IPS-15b (cell line): Measurements from ENCODE around the gene CLP1.

ENCODE experiments used
- H3K27me3 ChIP-seq: one replicate; pipeline ENCODE4 v1.6.1; 2013; ENCODE audit warnings: low read length; ENCODE audit not compliant: control insufficient read depth, insufficient read depth
- H3K36me3 ChIP-seq: one replicate; pipeline ENCODE4 v1.6.1; 2013; ENCODE audit warnings: low read length; ENCODE audit not compliant: control insufficient read depth, insufficient read depth
- H3K4me1 ChIP-seq: one replicate; pipeline ENCODE4 v1.6.1; 2013; ENCODE audit warnings: mild to moderate bottlenecking, low read length; ENCODE audit not compliant: control insufficient read depth, insufficient read depth
- H3K4me3 ChIP-seq: one replicate; pipeline ENCODE4 v1.5.1; 2013; ENCODE audit warnings: low read depth, low read length
- H3K9ac ChIP-seq: one replicate; pipeline ENCODE4 v1.6.1; 2013; ENCODE audit warnings: low read depth, mild to moderate bottlenecking, low read length
- H3K9me3 ChIP-seq: one replicate; pipeline ENCODE4 v1.6.1; 2013; ENCODE audit warnings: mild to moderate bottlenecking, low read length; ENCODE audit not compliant: control insufficient read depth, insufficient read depth

Gene CLP1

DNA sequence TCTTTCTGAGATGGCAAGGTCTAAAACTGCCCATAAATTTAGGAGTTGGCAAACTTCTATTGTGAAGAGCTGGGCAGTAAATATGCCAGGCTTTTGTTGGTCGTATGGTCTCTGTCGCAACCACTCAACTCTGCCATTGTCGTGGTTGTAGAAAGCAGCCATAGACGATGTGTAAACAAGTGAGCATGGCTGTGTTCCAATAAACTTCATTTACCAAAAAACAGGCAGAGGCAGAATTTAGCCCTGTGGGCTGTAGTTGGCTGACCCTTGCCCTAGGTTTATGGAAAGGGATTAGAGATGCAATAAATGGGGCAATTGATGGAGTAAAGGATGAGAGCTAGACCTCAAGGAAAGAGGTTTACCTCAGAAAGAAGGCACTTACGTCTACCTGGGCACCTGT is 25.4 kb upstream of the CLP1 start:
- H3K27me3 ChIP-seq: peaks cover 9% of the 10 kb centered on the region
- H3K9me3 ChIP-seq: no peaks in the 10 kb centered on the region
- no peaks in the 10 kb centered on the region for H3K4me1 ChIP-seq
- no peak overlapping the region for H3K4me3 ChIP-seq
- H3K9ac ChIP-seq: no peak overlapping the region
- H3K36me3 ChIP-seq: no peaks in the 10 kb centered on the region

DNA sequence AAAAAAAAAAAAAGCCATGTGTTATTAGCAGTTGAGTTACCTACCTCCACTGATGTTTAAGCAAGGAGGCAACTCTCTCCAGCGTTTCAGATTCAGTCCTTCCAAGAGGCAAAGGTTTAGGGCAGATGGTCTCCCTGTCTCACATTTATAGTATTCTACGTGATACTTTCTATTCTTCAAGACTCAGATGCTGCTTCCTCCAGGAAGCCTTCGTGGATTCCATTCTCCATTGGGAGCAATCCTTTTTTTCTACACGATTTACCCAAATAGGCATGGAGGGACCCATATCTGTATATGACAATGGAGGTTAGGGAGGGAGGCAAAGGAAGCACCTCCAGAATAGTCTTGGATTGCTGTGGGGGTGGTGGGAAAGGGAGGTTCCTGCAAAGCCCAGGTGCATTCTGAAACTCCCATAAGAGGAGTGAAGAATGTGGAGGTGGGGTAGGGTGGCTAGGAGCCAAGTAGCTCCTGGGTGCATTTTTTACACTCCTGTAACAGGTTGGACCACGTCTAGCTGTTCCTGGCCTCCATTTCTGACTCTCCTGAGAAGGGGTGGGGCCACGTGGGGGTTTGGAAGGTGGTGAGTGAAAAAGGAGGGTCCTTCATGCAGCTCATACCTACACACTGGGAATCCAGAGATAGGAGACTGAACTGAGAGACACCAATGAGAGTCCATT is 24.0 kb upstream of the CLP1 start:
- Histone ChIP-seq H3K36me3 (no peaks in the 10 kb centered on the region), H3K4me3 (no peak overlapping the region), H3K4me1 (no peaks in the 10 kb centered on the region), H3K9ac (no peak overlapping the region), H3K9me3 (no peaks in the 10 kb centered on the region), H3K27me3 (peaks cover 9% of the 10 kb centered on the region)

DNA sequence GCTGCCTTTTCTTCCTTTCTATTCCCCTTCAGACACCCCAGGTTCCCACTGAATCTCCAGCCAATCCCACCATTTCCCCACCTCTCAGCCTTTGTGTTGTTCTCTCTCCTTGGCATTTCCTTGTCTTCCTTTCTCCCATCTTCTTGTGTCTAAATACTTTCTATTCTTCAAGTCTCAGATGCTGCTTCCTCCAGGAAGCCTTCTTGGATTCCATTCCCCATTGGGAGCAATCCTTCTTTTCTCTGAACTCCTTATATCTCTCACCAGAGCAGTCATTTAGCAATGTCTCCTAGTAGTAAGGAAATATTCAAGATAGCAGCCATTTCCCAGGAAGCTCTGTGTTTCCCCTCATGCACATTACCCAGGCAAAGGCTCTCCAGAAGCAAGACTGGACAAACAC is 23.3 kb upstream of the CLP1 start:
- peaks cover 9% of the 10 kb centered on the region for H3K27me3 ChIP-seq
- no peak overlapping the region for H3K4me3 ChIP-seq
- no peaks in the 10 kb centered on the region for H3K36me3 ChIP-seq
- H3K9me3 ChIP-seq: no peaks in the 10 kb centered on the region
- no peak overlapping the region for H3K9ac ChIP-seq
- no peaks in the 10 kb centered on the region for H3K4me1 ChIP-seq

DNA sequence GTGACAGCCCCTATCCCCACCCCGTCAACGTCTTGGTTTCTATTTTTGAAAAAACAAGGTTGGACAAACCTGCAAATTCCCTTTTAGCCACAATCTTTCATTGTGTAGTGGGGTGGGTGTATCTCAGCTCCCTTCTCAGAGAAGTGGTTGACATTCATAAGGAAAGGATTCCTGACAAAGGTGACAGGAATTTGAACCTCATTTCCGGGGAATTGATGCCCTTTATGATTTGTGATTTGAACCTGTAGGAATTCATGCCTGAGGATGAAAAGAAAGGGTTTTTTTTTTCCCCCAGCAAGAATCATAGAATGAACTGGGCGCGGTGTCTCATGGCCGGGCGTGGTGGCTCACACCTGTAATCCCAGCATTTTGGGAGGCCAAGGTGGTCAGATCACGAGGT is 22.3 kb upstream of the CLP1 start:
- Histone ChIP-seq H3K9me3 (no peaks in the 10 kb centered on the region), H3K4me1 (peaks cover 2% of the 10 kb centered on the region), H3K36me3 (peaks cover 4% of the 10 kb centered on the region), H3K9ac (no peak overlapping the region), H3K4me3 (no peak overlapping the region), H3K27me3 (peaks cover 9% of the 10 kb centered on the region)

DNA sequence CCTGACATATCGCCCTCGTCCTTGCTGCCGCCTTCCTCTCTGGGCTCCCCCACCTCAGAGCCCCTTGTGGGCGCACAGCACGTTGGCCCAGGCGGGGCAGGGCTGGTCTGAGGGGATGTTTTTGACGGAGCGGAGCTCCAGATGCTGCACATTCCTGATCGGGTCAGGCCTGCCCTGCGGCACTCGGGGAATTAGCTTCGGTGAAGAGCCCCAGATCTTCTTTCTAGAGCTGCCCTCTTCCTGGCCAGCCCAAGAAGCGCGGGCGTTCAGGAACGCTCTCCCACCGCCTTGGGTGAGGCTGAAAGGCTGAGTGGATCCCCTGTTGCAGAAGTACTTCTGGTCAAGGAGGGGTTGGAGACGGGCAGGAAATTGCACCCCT is 19.9 kb upstream of the CLP1 start:
- Histone ChIP-seq H3K9ac (peak overlapping the region; percentile 85), H3K4me3 (peak overlapping the region; percentile 66), H3K36me3 (peaks cover 4% of the 10 kb centered on the region), H3K4me1 (peaks cover 18% of the 10 kb centered on the region), H3K9me3 (no peaks in the 10 kb centered on the region), H3K27me3 (peaks cover 5% of the 10 kb centered on the region)

DNA sequence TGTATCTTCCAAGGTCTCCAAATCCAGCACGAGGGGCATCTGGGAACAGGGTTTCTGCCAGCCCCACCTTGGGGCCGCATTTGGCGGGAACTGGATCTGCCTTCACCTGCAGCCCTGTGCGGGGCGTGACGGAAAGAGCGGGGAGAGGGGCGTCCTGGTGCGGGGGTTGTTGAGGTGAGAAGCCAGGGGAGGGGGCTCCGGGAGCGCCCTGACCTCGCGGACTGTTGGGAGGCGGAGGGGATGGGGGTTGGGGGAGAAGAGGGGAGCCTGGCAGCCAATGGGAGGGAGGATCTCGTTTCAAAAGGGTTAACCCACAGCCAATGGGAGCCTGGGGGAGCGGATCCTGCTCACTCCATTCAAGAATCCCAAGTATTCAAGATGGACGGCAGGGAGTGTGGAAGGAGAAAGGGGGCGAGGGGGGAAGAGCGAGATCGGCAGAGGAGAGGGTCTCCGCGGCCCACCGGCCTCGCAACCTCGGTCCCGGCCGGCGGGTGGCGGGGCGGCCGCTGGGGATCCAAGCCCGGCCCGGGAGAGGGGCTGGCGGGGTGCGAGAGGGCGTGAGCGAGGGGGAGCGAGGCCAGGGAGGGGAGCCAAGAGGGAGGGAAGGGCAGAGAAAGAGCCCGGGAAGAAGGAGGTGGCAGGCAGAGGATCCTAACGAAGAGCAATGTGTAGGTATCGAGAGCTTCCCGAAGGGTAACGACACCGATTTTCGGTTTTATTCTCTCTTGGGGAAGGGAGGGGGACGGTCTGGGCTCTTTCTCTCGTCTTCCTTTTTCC is 19.4 kb upstream of the CLP1 start:
- Histone ChIP-seq H3K9me3 (no peaks in the 10 kb centered on the region), H3K4me1 (peaks cover 21% of the 10 kb centered on the region), H3K4me3 (peak overlapping the region; percentile 99), H3K9ac (peak overlapping the region; percentile 99), H3K27me3 (peaks cover 4% of the 10 kb centered on the region), H3K36me3 (peaks cover 4% of the 10 kb centered on the region)

DNA sequence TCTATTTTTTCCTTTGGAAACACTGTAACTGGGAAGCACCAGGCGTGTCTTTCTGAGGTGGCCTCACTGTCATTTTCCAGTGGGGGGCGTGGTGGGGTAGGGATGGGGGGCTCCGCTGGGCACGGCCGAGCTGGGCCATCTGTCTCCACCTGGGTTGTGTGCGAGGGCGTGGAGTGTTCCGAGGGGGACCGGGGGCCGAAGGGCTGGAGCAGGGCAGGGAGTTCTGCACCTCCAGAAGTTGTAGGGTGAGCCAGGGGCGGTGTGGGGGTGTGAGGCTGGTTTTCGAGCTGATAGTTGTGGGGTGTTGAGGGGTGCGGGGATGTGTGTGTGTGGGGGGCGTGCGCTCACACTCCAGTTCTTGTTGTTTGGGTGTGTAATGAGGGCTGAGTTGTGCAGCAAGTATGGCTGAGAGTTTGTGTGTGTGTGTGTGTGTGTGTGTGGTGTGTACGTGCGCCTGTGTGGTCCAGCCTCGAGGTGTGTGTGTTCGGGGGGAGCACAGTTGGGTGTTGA is 18.7 kb upstream of the CLP1 start:
- Histone ChIP-seq H3K4me3 (peak overlapping the region; percentile 99), H3K36me3 (peaks cover 4% of the 10 kb centered on the region), H3K9ac (peak overlapping the region; percentile 99), H3K27me3 (peaks cover 3% of the 10 kb centered on the region), H3K4me1 (peaks cover 27% of the 10 kb centered on the region), H3K9me3 (no peaks in the 10 kb centered on the region)

DNA sequence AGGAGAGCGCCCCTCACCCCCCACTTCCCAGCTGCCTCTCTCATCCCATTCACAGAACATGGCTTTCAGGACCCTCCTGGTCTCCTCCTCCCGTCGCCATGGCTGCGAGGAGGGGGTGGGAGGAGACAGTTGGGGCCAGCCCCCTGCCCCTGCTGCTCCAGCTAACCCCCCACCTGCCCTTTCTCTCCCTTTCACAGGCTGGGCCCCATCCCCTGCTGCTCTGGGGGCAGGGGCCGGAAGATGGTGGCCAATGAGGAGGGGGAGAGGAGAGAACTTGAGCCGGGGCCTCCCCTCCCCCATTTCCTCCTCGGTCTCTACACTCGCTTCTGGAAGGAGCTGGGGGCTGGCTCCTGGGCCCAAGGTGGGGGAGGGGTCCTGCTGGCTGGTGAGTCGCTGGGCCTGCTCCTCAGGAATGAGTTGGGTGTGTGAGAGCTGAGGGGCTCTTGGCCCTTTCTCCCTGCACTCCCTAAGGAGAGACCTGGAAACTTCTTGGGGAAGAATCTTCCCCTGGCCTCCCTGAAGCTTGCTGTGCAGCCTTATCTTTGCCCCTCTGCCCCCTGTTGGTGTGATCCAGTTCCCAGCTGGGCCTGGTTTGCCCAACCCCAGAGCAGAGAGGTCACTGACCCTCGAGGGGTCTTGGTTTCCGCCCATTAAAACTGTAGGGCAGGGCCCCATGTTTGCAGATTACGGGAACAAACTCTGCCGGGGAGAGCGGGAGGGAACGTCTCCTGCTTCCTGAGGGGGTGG is 18.1 kb upstream of the CLP1 start:
- peaks cover 28% of the 10 kb centered on the region for H3K4me1 ChIP-seq
- peak overlapping the region; percentile 99 for H3K4me3 ChIP-seq
- peak overlapping the region; percentile 98 for H3K9ac ChIP-seq
- no peaks in the 10 kb centered on the region for H3K9me3 ChIP-seq
- peaks cover 4% of the 10 kb centered on the region for H3K36me3 ChIP-seq
- no peaks in the 10 kb centered on the region for H3K27me3 ChIP-seq

DNA sequence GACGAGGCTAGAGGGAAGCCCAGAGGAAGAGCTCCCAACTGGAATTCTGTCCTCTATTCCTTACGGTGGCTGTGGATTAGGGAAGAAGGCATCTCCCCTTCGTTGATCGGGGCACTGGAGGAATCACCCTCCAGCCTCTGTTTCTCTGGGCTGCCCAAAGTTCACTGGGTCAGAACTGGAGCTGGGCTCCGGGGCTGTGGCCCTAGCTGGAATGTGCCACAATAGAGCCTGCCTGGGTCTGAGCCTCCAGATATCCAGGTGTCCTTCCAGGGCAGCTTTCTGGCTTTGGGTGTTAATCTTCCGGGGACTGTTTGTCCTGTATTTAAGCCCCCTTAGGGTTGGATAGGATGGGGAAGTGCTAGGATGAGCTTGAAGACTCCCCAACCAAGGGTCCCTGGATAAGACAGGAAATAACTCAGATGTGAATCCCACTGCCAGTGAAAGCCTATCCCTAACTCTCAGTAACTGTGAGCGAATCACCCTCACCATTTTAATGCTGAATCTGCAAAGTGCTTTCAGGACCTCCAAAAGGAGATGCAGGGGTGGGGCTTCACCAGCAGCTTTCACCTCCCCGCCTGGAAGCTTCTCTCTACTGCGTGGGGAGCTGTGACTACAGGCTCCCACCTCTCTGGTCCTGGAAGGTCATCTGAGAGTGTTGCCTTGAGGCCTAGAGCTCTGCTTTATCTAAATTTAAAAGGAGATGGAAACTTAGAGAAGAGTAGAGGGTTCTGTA is 17.3 kb upstream of the CLP1 start:
- H3K4me1 ChIP-seq: peaks cover 29% of the 10 kb centered on the region
- peak overlapping the region; percentile 98 for H3K9ac ChIP-seq
- H3K4me3 ChIP-seq: peak overlapping the region; percentile 95

DNA sequence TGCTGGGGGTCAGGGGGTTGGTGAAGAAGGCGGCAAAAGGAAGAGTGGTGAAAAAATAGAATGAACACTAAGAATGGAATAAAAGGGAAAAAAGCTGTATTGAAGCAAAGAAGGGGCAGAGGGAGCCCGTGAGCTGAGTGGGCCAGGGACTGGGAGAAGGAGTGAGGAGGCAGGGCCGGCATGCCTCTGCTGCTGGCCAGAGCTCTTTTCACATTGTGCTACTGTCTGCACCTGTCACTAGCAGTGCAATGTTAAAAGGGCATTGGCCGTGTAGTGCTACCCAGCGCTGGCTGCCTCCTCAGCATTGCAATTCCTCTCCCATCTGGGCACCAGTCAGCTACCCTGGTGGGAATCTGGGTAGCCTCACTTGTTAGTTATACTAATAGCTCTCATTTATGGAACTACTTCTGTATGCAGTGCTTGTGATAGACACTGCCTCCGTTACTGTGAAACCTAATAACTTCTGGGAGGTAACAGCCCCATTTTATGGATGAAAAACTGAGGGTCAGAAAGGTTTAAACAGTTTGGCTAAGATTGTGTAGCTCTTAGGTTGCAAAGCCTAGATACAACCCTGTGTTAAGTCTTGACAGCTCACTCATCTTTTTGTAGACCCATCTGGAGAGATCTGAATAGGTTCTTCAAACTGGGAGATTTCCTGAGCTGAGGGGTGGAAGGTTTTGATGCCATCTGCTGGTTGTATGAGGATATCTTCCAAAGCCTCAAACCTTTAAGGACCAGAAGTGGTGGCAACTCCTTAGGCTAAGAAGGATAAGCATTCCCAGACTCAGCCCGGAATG is 16.4 kb upstream of the CLP1 start:
- H3K36me3 ChIP-seq: peaks cover 4% of the 10 kb centered on the region
- H3K4me1 ChIP-seq: peaks cover 38% of the 10 kb centered on the region

More for the DNA sequence above, 17.3 kb upstream of the CLP1 start:
- Histone ChIP-seq H3K9me3 (no peaks in the 10 kb centered on the region), H3K27me3 (no peaks in the 10 kb centered on the region), H3K36me3 (peaks cover 4% of the 10 kb centered on the region)

More for the DNA sequence above, 16.4 kb upstream of the CLP1 start:
- H3K27me3 ChIP-seq: no peaks in the 10 kb centered on the region
- H3K9me3 ChIP-seq: no peaks in the 10 kb centered on the region
- H3K9ac ChIP-seq: no peak overlapping the region
- H3K4me3 ChIP-seq: peak overlapping the region; percentile 95
